ENCODE data around the gene IDH2.

DNA sequence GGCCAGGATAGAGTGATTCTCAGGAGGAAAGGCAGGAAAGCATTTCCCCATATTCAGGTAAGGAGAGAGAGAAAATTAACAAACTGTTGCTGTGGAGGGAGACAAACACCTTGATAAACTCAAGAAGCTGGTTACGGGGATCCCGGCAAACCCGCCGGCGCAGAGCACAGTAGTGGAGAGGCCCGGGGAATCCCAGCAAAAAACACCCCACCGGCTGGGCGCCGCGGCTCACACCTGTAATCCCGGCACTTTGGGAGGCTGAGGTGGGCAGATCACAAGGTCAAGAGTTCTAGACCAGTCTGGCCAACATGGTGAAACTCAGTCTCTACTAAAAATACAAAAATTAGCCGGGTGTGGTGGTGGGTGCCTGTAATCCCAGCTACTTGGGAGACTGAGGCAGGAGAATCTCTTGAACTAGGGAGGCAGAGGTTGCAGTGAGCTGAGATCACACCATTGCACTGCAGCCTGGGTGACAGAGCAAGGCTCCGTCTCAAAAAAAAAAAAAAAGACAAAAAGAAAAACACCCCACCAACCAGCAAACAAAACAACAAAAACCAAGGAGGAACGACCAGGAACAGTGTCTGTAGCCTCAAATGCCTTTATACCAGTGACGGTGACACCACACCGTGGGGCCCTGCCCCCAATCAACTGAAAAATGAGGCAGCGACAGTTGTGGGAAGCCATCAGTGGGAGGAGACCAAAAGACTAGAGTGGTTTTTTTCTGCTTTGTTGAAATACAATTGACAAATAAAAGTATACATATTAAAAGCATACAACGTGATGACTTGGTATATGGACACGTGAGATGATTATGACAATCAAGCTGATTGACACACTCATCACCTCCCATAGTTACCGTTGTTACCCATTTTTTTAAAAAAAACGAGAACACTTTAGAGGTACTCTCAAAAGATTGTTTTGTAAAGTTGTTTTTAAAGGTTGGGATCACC is 40.2 kb upstream of the IDH2 start:
- no peak for TF ChIP-seq EZH2 (IDR thresholded peaks at IDR 0.05; ENCODE audit: insufficient read depth, poor library complexity, severe bottlenecking)
- no peak for TF ChIP-seq EZH2phosphoT487 (IDR thresholded peaks at IDR 0.05; ENCODE audit: insufficient read depth, low read depth)
